ENCODE measurements around the gene H3-3A.

DNA sequence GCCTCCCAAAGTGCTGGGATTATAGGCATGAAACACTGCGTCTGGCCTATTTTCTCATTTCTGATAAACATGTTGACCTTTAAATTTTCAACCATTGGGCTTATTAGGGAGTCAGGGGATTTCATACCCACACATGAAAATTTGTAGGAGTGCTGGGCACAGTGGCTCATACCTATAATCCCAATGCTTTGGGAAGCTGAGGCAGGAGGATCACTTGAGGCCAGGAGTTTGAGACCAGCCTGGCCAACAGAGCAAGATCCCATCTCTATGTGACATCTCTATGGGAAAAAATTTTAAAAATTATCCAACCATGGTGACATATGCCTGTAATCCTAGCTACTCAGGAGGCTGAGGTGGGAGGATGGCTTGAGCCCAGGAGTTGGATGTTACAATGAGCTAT is 10.5 kb upstream of the H3-3A start:
- no peak for TF ChIP-seq POLR2A (IDR thresholded peaks at IDR 0.05; ENCODE audit: low read depth)
- TF ChIP-seq, protein P1, sequence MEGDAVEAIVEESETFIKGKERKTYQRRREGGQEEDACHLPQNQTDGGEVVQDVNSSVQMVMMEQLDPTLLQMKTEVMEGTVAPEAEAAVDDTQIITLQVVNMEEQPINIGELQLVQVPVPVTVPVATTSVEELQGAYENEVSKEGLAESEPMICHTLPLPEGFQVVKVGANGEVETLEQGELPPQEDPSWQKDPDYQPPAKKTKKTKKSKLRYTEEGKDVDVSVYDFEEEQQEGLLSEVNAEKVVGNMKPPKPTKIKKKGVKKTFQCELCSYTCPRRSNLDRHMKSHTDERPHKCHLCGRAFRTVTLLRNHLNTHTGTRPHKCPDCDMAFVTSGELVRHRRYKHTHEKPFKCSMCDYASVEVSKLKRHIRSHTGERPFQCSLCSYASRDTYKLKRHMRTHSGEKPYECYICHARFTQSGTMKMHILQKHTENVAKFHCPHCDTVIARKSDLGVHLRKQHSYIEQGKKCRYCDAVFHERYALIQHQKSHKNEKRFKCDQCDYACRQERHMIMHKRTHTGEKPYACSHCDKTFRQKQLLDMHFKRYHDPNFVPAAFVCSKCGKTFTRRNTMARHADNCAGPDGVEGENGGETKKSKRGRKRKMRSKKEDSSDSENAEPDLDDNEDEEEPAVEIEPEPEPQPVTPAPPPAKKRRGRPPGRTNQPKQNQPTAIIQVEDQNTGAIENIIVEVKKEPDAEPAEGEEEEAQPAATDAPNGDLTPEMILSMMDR (IDR thresholded peaks at IDR 0.05), result no peak
- no peak for TF ChIP-seq POLR2AphosphoS5 (IDR thresholded peaks at IDR 0.05)

Measured in esophagus muscularis mucosa (tissue), 3 donors.